HG02852 (cell line): Measurements from ENCODE around the gene SWI5.

Source experiments
- ATAC-seq: cut with Tn5 transposase; IDR thresholded peaks from one replicate; pipeline ENCODE4 v1.9.1; 2021; ENCODE audit warnings: mild to moderate bottlenecking, moderate library complexity; ENCODE audit not compliant: unreplicated experiment

SWI5 gene

DNA sequence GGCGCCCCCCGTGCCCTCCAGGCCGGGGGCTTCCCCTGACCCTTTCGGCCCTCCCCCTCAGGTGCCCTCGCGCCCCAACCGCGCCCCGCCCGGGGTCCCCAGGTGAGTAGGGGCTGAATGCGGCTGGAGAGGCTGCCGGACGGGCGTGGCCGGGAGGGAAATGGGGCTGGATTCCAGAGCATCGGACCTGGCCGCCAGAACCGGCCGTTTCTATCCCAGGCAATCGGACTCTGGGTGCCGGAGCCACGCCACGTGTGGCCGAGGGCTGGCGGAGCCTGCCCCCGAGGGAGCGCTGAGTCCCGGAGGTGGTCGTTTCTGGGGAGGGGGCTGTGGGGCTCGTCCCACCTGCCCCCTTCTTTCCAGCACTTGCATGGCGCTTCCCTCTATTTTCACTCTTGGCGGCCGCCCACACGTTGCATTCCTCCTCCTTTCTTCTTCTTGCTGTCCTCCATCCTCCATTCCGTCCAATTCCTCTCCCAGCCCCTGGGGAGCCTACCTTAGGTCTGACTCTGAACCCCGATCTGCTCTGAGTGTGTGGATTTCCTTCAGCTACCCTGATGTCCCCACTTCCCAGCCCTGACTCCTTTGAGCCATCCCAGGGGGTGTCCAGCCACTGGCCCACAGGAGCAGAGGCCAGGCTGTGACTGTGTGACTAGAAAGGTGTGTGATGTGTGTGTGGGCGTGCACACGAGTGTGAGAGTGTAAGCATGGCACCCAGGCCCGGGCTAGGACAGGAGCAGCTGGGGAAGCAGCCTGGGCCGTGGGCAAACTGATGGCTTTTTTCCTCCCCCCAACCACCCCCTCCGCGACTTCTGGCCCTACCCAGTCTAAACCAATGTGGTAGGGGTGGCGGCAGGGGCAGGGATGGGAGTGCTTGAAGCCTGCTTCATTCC is 25.0 kb upstream of the SWI5 start:
- ATAC-seq = peak; percentile 21

DNA sequence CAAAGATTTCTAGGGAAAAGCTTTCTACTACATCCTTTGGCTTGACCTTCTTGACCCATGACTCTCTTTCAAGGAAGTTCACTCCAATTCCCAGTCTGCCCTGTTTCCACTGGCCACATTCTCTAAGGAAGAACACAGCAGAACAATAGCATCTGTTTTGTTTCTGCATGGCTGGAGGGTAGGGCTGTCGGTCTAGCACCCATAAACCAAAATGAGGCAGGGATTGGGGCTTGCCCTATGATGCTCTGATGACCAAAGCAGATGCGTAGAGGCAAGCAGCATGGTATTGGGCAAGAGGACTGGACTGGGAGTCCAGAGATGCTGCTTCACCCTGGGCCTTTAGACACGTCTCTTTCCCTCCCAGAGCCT is 24.4 kb upstream of the SWI5 start:
- no peak for ATAC-seq

DNA sequence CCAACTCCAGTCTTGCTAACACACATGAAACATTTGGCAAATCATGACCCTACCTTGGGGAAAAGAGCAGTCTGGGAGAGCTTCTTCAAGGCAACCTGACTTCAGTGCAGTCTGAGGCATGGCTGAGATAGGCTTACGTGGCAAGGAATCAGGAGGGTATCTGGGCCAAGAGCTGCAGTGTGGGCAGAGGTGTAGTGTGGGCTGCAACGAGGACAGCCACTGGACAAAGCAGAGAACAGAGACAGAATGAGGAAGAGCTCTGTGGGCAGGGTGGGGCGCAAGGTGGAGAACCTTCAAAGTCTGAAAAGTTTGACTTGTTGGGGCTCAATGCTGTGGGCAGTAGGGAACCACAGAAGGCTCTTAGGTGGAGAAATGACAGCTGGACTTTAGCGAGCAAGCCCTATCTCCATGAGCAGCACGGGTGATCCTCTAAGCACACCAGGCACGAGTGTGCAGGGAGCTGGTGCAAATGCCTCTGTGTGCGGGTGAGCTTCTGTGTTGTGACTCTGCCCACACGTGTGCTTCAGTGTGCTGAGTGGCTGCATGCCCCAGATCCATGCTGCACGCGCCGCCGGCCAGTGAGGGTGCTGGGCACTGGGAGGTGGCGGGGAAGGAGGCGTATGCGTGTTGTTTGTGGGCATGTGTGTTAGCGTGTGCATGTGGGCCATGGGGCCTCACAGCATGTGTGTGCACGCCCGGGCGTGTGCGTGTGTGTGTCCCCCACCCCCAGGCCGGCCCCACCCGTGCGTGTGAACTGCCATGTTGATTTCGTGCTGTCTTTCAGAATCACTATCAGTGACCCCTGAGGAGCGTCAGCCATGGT is 23.5 kb upstream of the SWI5 start:
- ATAC-seq = no peak

DNA sequence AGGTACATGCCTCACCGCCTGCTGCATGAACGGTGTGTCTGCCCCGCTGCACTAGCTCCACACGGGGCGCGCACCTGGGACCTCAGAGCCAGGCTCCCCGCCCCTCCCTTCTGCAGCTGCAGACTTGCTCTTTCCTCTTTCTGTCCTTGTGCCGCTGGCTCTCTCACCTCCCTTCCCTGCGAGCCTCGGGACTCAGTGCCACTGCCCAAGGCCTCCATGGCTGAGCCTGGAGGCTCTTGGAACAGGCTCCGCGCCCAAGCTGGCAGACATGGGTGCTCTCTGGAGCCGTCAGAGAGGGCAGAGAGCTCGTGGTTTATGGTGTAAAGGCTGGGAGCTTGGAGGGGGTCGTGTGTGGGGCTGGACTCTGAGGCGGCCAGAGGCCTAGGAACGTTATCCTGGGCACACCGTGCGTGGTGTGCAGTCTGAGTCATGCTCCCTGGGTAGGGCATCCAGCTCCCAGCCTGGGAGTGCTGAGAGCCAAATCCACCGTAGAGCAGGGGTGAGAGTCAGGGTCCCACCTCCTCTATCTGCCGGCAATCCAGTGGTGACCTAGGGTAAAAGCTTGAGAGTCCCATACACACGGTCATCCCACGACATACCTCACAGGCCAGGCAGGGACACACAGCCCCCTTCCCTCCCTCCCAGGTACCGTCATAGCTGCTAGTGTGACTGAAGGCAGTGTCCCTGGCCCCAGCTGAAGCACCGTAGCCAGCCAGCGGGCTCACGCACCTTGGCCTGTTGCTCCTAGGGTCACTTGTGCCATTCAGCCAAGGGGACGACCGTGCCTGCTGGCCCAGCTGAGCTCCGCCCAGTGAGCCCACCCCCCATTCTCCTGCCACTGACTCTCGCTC is 22.7 kb upstream of the SWI5 start:
- no peak for ATAC-seq

DNA sequence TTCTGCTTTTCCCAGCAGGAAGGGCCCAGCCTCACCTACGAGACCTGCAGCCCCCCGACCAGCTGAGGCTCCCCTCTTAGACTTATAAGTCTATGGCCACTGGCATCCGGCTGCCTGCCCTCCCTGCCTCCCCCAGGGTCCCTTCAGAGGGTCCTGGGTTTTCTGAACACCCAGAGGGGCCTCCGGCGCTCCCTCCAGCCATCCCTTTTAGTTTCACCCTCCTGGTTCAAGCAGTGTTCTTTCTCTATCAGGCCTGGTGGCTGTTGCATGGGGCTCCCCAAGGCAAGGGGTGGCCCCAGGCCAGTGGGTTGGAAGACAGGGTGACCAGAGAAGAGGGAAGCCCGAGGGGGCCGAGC is 22.1 kb upstream of the SWI5 start:
- ATAC-seq = no peak

DNA sequence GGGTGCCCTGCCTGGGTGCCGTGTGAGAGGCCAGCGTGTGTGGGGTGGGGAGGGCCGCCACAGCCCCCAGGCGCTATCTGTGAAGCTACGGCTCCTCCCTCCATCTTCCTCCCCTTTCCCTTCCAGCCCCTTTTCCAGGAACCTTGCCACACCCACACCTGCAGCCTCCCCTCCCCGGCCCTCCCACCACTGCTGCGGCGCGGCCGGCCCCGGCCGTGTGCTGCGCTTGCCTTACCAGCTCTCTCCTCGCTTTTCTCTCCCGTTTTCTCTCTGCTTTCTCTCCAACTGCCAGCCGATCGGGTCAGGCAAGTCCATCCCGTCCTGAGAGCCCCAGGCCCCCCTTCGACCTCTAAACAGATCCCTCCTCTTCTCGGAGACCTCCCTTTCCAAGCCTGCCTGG is 21.7 kb upstream of the SWI5 start:
- no peak for ATAC-seq

DNA sequence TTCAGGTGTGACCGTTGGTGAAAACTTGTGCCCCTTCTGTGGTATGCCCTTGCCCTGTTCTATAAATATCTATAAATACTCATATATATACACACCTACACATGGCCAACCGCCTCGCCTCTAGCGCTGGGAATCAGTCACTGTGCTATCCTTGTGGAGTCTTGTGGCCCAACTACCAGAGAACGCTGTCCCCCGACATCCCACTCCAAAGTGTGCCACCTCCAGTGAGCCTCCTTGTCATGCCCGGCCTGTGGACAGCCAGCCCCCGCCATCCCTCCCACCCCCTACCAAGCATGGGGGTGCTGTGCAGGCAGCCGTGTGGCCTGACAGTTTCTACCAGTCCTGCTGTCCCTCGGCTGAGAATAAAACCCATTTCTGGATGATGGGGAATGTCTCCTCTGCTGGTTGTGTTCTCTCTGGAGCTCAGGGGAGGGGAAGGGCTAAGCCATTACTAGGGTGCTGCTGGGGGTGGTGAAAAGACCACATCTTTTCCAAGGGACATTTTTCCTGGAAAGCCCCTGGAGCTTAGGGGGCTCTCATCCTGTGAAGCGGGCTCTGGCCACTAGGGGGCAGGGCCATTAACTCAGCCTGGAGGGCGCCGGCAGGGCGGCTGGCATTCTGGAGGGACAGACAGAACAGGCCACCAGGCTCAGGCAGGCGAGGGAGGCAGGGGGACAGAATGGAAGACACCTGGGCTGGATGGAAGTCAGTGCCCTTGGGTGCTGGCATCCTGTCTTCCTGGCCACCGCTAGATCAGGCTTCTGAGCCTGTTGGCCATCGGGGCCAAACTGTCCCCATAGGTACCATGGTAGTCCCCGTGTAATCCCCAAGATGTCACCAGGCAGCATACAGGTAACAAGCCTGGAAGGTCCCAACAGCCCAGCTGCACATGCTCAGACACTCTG is 21.0 kb upstream of the SWI5 start:
- no peak for ATAC-seq

DNA sequence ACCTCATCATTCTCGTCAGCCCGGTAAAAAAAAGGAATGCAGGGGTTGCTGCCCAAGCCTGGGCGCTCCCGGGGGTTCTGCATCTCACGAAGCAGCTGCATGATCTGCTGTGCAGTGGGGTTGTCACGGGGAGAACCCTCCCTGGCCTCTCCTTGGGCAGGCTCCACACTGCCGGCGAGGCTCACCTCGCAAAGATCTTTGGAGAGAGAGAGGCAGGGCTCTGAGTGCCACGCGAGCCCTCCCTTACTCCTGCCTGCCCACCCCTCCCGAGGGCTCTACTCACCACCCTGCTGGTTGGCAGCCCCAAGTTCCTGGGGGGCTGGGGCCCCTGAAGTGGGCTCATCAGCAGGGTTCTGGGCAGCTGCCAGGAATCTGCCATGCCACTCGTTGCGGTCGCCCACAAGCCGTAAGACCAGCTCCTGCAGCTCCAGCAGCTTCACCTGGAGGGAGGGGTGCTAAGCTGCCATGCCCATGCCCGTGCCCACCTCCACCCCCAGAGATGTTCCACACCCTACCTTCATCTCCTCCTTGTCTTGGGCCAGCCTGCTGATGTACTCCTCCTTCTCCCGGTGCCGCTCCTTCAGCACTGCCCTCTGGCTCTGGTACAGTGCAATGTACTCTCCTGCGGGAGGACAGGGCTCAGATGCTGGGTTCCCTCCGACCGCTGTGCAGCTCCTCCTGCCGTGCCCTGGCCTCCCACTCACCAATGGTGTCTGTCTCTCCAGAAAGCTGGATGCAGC is 18.8 kb upstream of the SWI5 start:
- ATAC-seq = no peak

DNA sequence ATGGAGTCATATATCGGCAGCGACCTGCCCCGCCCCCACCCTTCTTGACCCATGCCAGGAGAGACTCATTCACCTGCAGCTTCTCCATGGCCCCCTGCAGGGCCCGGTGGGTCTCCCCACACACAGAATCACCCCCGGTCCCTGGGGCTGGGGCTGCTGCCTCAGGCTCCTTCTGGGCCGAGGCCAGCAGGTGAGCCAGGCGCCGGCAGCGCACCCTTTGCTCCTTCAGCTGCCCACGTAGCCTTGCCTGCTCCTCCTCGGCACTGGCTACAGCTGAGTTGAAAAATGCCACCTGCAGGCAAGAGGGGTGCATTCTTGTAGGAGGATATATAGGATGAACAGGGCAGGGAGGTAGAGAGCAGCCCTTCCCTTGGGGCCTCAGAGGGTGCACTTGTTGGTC is 18.2 kb upstream of the SWI5 start:
- no peak for ATAC-seq

DNA sequence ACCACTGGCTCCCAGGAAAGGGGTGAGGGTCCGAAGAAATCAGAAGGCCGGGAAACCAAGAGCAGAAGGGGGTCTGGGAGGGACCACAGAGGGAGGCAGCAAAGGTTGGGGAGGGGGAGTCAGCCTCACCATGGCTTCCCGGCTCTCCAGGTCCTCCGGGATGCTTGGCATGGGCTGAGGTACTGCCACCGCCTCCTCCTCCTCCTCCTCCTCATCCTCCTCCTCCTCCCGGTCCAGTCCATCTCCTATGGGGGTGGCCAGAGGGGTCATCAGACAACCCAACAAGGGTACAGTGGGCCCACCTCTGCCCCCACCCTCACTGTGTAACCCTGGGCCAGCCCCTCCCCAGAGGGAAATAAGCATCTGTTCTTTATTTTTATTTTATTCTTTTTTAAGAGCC is 17.8 kb upstream of the SWI5 start:
- ATAC-seq = no peak

DNA sequence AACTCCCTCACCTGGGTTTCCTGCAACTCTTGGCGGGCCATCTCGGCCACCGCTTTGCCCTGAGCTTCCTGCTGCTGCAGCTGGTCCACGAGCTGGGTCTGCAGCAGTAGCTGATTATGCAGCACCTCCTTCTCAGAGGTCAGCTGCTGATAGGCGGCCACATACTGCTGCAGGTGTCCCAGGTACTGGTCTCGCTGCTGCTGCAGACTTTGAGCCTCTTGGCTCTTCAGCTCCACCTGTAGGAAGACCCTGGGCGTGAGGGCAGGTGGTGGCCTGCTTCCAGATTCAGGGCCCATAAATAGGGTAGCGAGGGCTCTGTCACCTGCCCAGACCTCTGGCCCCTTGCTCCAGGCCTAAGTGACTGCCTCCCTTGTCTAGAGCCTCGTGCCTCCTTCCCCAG is 16.9 kb upstream of the SWI5 start:
- ATAC-seq = no peak

DNA sequence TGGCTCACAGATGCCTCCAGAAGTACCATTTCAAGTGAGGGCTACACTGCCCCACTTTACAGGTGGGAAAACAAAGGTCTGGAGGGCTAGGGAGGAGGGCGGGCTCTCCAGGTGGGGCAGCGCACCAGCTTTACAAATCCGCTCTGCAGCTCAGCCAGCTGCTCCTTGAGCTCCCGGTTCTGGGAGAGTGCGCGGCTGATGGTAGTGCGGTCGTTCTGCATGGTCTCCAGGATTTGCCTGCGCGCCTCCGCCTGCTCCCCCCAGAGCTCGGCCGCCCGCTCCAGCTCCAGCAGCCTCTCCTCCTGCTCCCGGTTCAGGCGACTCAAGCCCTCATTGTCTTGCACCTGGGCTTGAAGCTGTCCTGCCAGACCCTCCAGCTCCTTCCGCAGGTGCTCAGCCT is 15.7 kb upstream of the SWI5 start:
- ATAC-seq = no peak

DNA sequence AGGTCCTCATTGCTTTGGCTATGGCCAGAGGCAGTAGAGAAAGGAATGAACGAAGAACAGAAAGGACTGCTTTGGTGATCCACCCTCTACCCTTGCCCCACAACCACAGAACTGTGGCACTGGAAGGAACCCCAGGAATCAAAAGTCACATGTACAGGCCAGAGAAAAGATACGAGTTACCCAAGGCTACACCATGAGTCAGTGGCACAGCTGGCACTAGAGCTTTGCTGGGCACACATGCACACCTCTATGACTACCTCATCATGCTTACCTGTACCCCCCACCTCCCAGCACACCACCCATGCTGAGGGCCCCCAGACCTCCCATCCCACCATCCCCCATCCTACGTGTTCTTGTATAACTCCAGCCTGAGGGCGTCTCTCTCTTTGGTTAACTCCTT is 13.4 kb upstream of the SWI5 start:
- no peak for ATAC-seq

DNA sequence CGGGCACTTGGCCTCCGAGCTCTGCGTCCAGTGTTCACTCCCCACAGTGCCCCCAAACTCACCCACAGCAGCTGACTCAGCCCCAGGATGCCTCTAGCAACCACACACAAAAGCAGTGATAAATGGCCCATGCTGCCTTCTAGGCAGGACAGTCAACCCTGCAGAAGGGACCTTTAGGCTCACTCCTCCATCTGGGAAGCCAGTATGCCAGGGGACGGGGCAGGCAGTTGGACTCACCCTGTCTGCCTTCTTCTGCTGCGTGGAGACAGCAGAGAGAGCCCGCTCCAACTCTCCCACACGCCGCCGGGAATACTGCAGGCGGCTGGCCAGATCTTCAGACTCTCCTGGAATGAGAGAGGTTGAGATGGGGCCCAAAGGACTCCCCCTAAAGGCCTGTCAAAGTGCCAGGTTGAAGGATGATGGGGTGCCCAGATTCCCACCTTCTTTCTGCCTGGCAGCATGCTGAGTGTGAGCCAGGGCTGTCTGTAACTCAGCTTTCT is 10.7 kb upstream of the SWI5 start:
- ATAC-seq = no peak

DNA sequence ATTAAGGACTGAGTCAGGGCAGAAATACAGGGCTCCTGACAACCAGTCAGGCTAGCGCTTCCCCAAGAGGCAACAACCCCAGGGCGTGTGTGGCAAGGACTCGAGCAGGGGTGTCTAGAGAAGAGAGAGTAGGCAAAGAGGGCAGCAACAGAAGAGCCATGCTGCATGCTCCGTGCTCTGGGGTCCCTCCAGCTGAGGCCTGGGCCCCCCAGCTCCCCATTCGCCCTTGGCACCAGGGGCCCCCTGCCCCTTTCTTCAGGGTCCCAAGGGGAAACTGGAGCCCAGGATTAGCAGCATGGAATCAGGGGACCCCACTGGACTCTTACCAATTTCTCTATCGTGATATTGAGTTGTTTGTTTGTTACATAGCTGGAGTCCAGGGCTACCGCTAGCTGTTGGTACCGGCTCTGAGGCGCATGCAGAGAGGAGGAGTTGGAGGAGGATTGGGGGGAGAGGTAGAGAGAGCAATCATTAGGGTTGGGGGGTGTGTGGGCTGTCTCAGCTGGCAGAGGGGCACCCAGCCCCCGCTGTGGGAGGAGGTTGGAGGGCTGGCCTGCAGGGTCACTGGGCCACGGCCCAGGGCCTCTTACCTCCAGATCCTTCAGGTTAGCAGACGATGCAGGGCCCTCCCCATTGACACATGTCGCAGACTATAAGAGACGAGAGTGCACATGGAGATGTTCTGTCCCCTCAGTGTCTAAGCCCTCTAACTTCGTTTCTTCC is 9.0 kb upstream of the SWI5 start:
- ATAC-seq = no peak

DNA sequence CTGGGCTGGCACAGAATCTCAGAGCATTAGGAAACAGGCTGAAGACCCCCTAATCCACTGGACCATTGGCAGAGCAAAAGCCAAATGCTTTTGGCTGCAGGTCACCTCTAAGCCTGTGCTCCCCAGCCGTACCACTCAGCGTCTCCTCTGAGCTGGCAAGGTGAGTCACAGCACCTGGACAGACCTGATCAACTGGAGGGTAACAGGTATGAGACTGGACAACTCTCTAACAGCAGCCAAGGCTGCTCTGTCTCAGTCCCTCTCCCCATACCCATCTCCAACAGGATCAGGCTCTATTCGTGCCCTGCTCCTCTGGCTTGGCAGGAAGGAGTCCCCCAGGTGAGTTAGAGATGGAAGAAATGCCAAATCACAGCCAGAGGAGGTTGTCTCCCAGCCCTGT is 5.0 kb upstream of the SWI5 start:
- ATAC-seq = no peak

DNA sequence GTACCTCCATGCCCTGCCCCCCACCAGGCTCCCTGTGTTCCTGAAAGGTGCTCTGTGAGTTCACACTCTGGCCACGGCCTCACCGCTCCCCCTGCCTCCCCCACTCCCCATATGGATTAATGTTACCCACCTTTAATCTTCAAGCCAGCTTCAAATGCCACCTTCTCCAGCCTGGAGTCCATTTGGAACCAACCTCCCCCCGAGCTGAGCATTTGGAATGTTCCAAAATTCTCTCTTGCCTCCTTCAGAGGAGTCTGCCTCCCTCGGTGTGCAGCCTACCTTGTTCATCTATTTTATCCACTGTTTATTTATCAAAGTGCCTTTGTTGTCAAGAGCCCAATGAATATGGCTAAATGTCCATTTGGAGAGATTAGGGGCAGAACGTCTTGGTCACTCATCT is 4.6 kb upstream of the SWI5 start:
- no peak for ATAC-seq

DNA sequence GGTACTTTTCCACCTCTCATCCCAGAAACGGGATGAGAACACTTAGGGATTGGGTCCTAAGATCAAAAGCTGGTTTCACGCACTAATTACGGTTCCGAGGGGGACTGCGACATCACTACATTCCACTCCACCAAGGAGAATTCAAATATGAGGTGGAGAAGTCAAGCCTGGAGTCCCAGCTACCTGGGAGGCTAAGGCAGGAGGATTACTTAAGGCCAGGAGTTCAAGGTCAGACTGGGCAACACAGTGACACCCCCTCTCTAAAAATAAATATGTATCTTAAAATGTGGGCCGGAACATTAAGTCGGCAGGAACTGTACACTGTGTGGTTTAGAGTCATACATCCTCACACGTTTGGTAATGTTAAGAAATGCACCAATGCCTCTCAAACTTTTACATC is 1.8 kb upstream of the SWI5 start:
- ATAC-seq = no peak
